ENCODE results near the gene CADPS.

The CADPS gene

DNA sequence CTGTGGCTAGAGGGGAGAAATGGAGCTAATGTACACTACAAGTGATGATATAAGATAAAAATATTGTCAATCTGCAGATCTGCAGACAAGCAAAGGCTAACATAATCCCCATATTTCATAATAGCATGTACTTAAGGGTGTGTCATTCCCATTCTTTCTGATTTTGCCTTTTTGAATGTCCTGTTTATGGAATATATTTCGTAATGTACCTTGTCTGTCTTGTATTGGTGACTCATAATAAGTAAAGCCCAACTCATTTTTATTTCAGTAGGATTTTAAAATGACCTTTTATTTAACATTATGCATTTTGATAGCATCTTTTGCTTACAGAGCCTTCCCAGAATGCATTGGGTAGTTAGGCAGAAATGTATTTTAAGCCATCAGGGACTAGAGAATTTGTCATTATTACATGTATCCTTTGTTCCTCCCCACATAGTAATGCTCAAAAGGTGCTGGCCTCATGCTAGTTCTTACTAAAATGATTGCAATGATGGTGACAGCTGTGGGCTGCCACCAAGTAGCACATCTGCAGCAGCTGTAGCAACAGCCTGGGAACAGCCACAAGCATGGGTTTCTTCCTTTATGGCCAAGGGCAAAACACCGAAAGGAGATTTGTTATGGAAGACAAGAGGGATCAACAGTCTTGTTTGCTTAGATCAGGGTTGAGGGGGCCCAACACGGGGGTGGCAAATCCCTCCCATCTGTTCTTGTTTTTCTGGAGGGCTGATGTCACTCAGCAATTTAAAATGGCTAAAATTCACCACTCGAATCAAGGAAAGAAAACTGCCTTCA, 188.5 kb downstream of the CADPS start:
- no peak for DNase-seq (ENCODE audit: low spot score)

DNA sequence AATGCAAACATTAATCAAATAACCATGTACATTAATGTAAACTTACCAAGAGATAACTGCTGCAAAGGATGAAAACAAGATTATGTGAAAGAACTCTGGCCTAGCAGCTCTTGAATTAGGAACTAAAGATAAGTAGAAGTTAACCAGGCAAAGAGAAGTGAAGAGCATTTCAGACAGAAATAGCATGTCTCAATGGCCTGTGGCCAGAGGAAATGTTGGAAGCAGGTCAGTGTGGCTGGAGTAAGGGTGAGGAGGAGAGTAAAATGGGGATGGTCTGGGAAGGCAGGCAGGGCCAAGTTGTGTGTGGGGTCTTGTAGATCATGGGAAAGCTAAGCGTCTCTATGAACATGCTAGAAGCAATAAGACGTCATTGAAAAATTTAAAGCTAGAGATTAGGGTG, 192.4 kb downstream of the CADPS start:
- DNase-seq (ENCODE audit: low spot score) = no peak

DNA sequence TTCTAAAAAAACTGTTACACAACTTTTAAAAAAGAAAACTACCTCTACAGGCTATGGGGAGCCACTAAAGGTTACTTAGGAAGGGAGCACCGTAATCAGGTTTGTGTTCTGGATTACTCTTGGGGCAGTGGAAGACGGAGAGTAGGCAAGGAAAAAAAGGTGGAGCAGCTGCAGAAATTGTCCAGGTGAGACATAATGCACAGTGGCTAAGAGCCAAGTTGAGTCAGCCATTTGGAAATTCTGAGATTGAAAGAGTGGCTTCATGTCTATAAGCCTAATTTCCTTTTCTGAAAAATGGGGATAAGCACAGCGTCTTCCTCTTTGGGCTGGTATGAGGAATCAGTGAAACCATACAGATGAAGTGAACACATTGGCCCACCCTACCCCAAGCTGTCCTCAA, 195.2 kb downstream of the CADPS start:
- DNase-seq (ENCODE audit: low spot score) = no peak

DNA sequence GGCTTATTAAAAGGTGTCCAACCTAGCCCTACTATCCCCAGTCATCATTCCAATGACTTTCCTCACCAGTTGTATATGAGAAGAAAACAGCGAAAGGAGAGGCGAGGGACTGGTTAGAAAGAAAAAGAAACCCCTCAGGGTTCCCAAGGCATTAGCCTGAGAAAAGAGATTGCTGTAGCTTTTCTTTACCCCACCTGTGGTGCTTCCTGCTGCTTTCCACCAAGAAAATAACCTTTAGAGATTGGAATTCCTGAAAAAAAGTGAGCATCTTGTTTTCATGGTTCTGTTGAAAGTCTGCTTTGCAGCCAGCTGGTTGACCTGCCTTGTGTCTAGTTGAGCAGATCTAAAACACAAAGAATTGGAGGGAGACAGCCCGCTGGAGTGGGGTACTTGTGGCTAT, 196.4 kb downstream of the CADPS start:
- no peak for DNase-seq (ENCODE audit: low spot score)

DNA sequence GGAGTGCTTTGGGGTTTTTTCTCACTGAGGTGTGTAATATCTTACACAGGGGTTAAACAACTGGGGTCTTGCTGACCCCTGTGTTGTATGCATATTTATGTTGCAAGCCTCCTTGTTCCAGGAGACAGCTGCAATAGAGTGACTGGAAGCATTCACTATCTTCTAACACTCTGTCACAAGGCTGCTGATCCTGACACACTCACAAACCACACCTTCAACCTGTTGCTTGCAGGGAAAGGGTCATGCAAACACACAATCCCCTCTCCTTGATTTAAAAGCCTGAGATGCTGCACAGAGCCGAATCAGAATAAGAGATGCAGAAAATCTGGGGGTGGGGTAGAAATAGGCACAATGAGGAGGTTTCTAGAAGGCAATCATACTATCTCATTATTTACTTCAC, 197.3 kb downstream of the CADPS start:
- DNase-seq (ENCODE audit: low spot score) = no peak

DNA sequence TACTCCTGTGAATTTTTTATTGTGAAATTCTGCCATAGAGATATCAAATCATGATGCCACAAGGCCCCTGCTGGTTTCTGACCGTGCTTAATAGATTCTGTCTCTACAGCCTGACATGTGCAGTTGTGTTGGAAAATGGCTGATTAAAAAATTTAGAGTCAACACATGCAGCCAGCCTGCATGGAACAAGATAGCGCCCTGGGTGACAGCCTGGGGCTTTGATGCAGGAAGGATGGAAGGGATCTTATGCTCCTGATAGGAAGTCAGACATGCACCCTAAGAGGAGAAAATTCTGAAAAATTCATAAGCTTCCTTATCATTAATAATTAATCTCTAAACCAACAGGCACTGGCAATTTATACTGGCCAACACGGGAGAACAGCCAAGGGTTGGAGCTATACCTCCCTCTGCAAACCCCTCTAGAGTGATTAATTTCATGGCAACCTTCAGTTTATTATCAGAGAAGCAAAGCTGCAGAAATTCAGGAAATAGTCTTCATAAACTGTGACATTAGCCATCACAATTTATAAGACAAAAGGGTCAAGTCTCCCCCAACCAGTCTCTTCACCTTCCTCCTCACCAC, 198.4 kb downstream of the CADPS start:
- DNase-seq (ENCODE audit: low spot score) = no peak

DNA sequence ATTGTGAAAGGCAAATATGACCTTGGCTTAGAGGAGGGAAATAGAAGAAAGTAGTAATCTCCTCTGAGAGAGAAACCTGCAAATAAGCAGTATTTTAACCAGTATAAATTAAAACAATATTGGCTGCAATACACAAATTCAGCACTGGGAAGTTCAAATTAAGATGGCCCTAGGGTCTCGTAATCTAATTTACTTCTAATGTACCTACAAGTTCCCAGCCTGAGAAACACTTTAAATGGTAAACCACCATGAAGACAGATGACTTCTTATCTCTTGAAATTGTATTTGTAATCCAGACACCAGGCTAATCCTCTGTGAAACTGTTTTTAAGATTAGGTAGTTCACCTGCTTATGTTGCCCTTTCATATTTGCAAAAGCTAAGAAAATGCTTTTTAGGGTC, 199.7 kb downstream of the CADPS start:
- no peak for DNase-seq (ENCODE audit: low spot score)

DNA sequence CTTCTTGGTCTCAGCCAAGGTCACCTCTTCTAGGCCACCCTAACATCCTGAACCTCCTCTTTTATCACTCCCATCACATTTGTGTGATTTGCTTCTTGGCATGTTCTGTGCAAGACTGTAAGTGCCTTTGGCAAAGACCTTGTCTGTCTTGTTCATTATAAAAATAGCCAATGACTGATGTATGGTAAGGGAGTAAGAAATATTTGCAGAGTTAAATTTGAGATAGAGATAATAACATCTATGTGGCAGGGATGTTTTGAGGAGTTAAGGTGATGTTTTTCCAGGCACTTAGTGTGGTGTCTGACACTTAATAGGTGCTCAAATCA, 202.3 kb downstream of the CADPS start:
- no peak for DNase-seq (ENCODE audit: low spot score)

DNA sequence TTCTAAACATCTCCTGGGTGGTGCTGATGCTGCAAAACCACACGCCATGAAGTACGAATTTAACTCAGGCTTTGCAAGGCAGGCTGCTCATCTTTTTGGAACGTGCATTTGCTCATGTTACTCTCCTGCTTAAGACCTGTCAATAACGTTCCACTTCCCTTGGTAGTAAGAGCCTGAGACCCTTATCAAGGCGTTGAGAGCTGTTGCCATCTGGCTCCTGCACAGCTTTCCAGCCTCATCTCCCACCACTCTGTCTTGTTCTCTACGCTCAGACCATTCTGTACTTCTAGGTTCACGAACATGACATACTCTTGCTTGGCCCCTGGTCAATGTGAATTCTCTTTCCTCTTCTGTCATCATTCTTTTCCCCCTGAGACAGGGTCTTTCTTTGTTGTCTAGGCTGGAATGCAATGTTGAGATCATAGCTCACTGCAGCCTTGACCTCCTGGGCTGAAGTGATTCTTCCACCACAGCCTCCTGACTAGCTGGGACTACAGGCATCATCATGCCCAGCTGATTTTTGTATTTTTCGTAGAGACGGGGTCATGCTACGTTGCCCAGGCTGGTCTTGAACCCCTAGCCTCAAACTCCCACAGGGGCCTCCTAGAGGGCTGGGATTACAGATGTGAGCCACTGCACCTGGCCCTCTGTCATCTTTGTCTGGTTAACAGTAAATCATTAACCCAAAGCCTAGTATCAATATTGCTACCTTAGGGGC, 202.8 kb downstream of the CADPS start:
- no peak for DNase-seq (ENCODE audit: low spot score)

DNA sequence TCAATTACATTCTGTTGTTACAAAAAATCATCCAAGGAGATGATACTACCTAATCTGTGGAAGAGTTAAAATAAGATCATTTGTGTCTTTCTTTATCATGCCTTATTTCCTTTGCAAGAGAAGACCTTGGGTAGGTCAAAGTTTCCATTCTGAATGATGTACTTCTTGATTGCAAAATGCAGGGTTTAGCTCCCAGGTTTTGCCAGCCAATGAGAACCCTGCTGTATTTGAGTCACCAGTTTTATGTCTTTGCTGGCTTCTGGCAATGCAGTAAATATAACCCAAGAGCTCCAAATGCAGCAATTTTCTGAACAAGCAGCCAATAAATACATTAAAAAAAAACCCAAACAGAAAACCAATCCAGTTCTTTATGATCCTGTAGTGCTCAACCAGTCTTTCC, 204.9 kb downstream of the CADPS start:
- DNase-seq (ENCODE audit: low spot score) = no peak

DNA sequence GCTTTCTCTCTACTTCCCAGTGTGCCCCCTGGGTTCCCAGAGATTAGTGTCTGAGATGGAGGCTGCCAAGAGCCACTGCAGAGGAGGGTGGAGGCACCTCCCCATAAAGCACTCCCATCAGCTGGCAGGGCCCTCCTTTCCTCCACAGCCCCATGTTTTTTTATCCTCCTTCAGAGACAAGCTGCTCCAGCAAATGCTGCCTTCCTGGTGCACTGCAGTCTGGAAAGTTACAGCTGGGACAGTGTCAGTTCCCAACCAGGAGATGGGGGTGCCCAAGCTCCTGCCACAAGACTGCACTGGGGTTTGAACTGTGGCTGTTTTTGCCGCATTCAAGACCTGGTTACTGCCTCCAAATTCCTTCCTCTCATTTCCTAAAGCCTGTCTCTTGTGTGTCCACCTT, 206.1 kb downstream of the CADPS start:
- no peak for DNase-seq (ENCODE audit: low spot score)

DNA sequence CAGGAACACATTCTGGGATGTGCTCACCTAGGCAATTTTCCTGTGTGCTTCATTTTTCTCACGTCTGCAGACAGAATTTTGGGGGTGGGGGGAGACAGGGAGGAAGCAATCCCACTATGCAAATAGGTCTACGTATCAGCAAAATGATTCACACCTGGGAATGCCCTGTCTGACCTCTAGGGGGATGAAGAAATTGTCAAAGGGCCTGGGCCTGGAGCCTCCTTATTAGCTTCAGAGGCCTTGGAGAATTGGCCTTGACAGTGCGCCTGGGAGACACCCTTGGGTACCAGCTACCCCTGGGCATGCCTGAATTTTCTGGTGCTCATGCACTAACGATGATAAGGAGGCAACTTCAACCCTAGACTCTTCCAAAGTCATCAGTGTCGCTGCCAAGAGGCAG, 207.5 kb downstream of the CADPS start:
- DNase-seq (ENCODE audit: low spot score) = no peak

DNA sequence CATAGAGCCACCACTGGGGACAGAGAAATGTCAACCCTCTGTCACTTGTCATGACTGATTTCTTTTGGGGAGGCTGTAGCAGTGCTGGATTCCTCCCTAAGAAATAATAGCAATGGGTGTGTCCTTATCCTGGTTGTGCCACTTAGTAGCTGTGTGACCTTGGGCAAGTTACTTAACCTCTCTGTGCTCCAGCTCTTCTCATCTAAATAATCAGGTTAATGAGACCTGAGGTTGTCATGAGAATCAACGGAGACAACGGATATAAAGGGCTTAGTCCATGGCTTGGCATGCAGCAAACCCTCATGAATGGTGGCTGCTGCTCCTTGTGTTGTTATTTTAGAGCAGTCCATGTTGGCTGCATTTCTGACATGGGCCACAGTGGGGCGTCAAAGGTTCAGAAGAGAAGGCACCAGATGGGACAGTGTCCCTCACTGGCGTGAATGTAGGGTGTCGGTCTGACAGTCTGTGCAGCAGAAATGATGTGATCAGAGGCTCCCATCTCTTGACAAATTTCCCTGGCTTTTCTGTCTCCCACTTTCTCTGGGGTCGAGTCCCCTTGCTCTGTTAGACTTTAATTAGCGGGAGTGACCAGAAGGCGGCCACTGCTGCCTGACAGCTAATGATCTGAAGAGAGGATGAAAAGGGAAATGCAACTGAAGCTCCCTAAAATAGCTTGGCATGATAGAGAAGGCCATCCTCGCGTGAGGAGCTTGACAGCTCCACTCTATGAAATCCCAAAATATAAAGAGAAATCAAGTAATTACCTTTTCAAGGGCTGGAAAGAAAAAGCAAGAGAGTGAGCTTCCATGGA, 209.4 kb downstream of the CADPS start:
- DNase-seq (ENCODE audit: low spot score) = no peak

DNA sequence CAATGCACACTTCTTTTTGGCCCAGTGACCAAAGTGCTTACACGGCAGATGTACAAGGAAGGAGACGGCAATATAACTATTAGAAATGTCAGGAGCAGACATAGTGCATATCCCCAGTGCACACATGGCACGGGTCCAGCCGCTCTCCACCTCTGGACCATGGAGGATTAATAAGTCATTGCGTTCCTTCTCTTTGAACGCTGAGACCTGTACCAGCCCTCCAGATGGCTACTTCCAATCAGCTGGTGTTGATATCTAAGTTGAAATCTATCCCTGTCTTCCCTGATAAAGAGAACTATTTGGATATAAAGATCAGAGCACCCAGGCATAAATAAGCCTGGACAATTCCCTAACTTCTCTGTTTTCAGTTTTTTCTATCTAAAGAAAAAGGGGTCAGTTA, 212.5 kb downstream of the CADPS start:
- no peak for DNase-seq (ENCODE audit: low spot score)

DNA sequence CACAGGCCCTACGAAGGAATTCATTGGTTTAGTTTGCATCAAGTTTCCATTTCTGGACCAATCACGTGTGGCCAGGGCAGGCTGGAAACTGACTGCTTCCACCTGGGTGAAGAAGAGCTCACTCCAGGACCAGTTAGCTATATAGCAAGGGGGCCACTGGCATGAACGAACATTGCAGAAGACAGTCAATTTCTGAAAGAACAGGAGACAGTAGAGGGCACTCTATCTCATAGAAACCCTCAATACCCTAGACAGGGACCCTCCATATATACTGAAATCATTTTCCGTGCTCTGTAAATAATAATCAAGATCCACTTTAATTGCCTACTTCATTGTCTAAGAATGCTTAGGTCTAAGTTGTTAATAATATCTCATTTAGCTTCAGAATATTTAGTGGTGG, 215.6 kb downstream of the CADPS start:
- DNase-seq (ENCODE audit: low spot score) = no peak

DNA sequence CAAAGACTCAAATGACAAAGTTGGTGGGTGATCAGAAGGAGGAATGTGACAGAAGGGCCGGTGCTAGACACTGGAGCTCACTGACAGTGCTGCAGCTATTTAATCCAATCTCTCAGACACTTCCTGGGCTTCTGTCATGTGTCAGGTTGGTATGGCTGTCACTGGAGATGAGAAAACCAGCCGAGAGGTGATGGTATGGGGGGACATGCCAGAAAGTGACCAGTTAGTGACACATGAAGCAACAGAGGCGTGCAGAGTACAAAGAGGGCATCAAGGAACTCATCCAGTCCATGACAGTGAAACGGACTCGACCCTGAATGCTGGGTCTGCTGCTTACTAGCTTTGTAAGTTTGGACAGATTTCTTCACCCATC, 219.5 kb downstream of the CADPS start:
- no peak for DNase-seq (ENCODE audit: low spot score)

DNA sequence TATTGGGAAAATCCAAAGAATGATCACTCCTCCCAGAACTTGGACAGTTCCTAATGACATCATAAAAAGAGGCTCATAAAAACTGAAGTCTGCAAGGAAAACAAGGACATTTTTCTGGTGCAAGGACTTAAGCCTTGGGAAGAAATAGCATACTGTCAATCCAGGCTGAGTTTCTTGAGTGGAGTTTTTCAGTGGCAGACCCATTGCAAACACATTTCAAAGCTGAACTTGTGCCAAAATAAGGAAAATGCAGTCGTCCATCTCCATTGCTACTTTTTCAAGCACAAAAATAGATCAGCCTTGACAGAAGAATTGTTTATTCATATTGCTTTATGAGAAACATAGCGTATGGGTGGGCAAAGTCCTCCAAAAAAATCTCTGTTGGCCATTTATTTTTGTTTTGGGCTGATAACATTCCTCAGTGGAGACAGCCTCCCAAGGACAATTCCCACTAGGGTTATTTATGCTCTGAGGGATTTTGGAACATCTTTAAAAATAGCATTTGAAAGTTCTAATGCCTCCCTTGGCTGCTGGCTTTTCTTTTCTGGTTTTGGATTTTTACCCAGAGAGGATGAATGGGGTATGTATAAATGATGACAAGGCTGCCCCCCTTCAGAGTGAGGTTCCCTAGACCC, 220.0 kb downstream of the CADPS start:
- DNase-seq (ENCODE audit: low spot score) = no peak

DNA sequence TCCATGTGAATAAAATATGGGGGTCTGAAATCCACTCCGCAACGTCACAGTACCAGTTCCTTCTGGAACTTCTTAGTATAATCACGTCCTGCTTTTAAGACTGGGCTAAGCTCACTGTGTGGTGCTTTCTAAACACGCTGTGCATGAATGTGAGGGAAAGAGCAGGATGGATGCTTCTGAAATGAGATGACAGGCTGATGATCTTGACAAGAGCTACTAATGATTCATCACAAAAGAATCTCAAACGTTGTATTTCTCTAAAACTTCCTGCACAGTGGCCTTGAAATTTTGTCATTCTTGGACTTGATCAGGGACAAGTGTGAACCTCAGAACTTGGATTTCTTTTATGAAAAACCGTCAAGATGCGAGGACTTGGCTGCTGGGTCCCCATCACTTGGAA, 221.4 kb downstream of the CADPS start:
- DNase-seq (ENCODE audit: low spot score) = no peak

DNA sequence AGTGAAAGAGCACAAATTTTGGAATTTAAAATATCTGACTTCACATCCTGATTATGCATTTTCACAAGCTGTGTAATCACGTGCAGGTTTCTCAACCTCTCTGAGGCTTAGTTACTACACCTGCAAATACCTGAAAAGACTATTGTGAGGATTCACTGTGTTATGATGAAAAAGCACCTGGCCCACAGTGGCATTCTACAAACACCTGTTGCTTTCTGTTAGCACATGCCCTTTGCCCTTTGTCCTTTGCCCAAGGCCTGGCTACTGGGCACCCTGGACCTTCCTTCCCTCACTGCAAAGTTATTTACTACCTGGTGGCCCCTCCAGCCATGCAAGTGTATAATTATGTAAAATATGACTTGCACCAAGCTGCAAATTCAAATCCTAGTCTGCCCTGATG, 227.5 kb downstream of the CADPS start:
- DNase-seq (ENCODE audit: low spot score) = no peak

DNA sequence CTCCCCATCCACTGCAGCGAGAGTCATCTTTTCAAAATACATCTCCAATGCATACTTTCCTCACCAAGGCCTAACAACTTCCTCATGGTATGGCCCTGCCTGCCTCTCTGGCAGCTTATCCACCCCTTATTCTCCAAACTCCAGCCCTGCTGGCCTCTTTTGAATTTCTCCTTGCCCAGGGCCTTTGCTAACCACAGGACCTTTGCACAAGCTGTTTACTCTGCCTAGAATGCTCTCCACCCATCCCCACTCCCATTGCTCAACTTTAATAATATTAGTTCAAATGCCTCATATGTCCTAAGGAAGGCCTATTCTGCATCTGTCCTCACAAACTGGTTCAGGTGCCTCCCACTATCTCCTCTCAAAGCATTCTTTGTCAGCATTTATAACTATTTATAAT, 230.7 kb downstream of the CADPS start:
- no peak for DNase-seq (ENCODE audit: low spot score)

DNA sequence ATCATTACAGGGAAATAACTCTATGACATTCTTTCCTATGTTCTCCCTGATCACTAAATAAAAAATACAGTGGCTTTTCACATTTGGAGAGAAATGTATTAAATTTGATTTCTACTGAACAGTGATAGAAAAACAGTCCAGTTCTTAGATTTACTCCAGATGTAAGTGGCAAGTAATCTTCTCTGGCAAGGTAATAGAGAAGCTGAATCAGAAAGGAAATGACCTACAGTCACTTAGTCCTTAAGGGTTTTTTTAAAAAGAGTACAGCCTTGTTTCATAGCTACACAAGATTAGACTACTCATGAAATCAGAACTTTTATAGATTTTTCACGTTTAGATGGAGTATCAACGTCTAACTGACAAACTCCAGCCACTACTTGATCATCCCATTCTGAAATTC, 236.9 kb downstream of the CADPS start:
- no peak for DNase-seq (ENCODE audit: low spot score)

DNA sequence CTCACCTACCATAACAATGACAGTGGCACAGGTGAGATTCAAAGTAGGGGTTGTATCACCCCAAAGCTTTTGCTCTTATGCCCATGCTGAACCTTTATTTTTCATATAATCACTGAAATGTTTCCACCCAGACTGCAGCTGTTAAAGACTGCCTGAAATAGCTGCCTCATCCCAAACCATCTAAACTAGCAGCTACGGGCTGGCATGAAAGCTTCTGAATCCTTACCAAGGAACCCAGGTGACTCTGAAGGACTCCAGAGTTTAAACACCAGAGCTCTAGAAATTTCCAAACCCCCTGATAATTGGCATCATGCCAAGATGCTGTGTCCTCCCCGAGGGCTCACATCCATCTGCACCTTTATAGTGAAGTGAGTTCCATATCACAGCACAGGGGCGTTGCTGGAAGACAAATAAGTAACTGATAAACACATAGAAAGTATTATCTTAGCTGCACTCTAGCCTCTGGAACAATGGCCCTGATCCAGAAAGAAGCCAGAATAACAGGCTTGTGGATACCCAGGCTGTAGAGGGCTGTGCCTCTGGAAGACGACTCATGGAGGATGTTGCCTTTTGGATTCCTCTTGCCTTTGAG, 238.9 kb downstream of the CADPS start:
- DNase-seq (ENCODE audit: low spot score) = no peak
